Activated CD8-positive, alpha-beta memory T cell treated with anti-CD3 and anti-CD28 coated beads, Interleukin-2, amount 50 U/mL, for 24 hours (primary cell): ENCODE data around the gene KRT8.
"Not testable (repeated sequence)": the region's sequence is repeated elsewhere in the genome, so short reads cannot be mapped to it uniquely, and the experiment has no call there.

Experiments
- DNase-seq: peaks from one replicate; pipeline ENCODE4 v3.0.0-alpha.2; 2020; ENCODE audit errors: extremely low read depth

Gene KRT8

GRCh38 chr12:52901715-52902541, 2.9 kb downstream of the KRT8 start:
- no peak for DNase-seq

- DNase-seq, result no peak
Measured at GRCh38 chr12:52900896-52901714, 3.8 kb downstream of the KRT8 start.

GRCh38 chr12:52900166-52900895, 4.5 kb downstream of the KRT8 start:
- no peak for DNase-seq

GRCh38 chr12:52899338-52900035, 5.4 kb downstream of the KRT8 start:
- no peak for DNase-seq

- DNase-seq, result no peak
Measured at GRCh38 chr12:52896190-52897100, 8.4 kb downstream of the KRT8 start.

GRCh38 chr12:52895726-52896189, 9.1 kb downstream of the KRT8 start:
- DNase-seq, result no peak

- no peak for DNase-seq
Measured at GRCh38 chr12:52892974-52893373, 11.9 kb downstream of the KRT8 start.

GRCh38 chr12:52892207-52892852, 12.5 kb downstream of the KRT8 start:
- no peak for DNase-seq

GRCh38 chr12:52891044-52891443, 13.8 kb downstream of the KRT8 start:
- DNase-seq, result no peak

GRCh38 chr12:52890417-52890816, 14.5 kb downstream of the KRT8 start:
- no peak for DNase-seq

- peak; percentile 53 for DNase-seq
Measured at GRCh38 chr12:52884526-52885293, 20.2 kb downstream of the KRT8 start.

GRCh38 chr12:52880499-52880898, 24.4 kb downstream of the KRT8 start:
- not testable (repeated sequence) for DNase-seq

- peak; percentile 23 for DNase-seq
Measured at GRCh38 chr12:52879394-52880351, 25.2 kb downstream of the KRT8 start.

- DNase-seq, result no peak
Measured at GRCh38 chr12:52878507-52879393, 26.1 kb downstream of the KRT8 start.

GRCh38 chr12:52877242-52877641, 27.6 kb downstream of the KRT8 start:
- no peak for DNase-seq

GRCh38 chr12:52876372-52876771, 28.5 kb downstream of the KRT8 start:
- no peak for DNase-seq
